HepG2 (cell line): ENCODE measurements around the gene KRT13. TPM values are rescaled to one million over a fixed set of nuclear protein-coding genes. Genes with fewer than 3 reads are reported as not detected.

ENCODE experiments used
- ATAC-seq: fragments of 200-7000 bp; cut with Tn5 transposase; 3 replicates; pipeline ENCODE4 v1.9.1; 2020; ENCODE audit warnings: mild to moderate bottlenecking, moderate library complexity
- BruUV-seq: library from RNA; stranded (reverse); fragments of 400-500 nt; replicated peaks from 2 replicates; lab custom pipeline; 2021; lab: Mats Ljungman, UMichigan
- CTCF ChIA-PET: fragments of 300-600 bp; formaldehyde crosslinking; extraction: SDS; loops from one replicate; lab custom pipeline; 2021; ENCODE audit warnings: low total read pairs, inconsistent platforms, low intra/inter-chr PET ratio; lab: Yijun Ruan, JAX
- POLR2A ChIA-PET: fragments of 350-600 bp; sonication (Branson Sonifier 250); formaldehyde crosslinking; loops from one replicate; lab custom pipeline; 2020; ENCODE audit warnings: antibody characterized with exemption, inconsistent platforms; lab: Yijun Ruan, JAX
- DNase-seq: peaks from one replicate; pipeline ENCODE4 v3.0.0-alpha.2; 2015; ENCODE audit warnings: low spot score
- FAIRE-seq: peaks from 3 replicates; lab custom pipeline; 2011; peaks lifted over from hg19 to GRCh38; lab: Jason Lieb, UNC
- H2AFZ ChIP-seq: one replicate; pipeline ENCODE4 v1.6.1; 2011; ENCODE audit warnings: low read length, inconsistent platforms
- H3K27ac ChIP-seq: fragments of 300-600 bp; 3 replicates; pipeline ENCODE4 v1.8.0; 2011; ENCODE audit warnings: mixed run types, mild to moderate bottlenecking, mixed read lengths, low read length, inconsistent platforms; ENCODE audit not compliant: insufficient read depth; ENCODE audit errors: extremely low read length
- H3K27me3 ChIP-seq, 2 experiments: fragments of 200-600 bp in 1 of 2; 2 replicates in 1 of 2; 3 replicates in 1 of 2; pipeline versions ENCODE4 v1.6.0 to v1.8.0; 2011; ENCODE audit warnings: low read length in 2 of 2, mild to moderate bottlenecking in 2 of 2, moderate library complexity in 2 of 2, inconsistent platforms in 1 of 2; ENCODE audit not compliant: insufficient read depth in 2 of 2, control insufficient read depth in 1 of 2
- H3K36me3 ChIP-seq, 2 experiments: fragments of 200-600 bp in 1 of 2; replicated peaks in 1 of 2; 2 replicates in 1 of 2; 3 replicates in 1 of 2; pipeline versions ENCODE4 v1.5.1 to v1.8.0; 2011; ENCODE audit warnings: low read length in 2 of 2, inconsistent platforms in 1 of 2; ENCODE audit not compliant: insufficient read depth in 2 of 2, control insufficient read depth in 1 of 2
- H3K4me1 ChIP-seq: 2 replicates; pipeline ENCODE4 v1.5.1; 2012; ENCODE audit warnings: low read length, inconsistent platforms; ENCODE audit not compliant: insufficient read depth
- H3K4me2 ChIP-seq: 2 replicates; pipeline ENCODE4 v1.6.0; 2011; ENCODE audit warnings: low read depth, low read length, inconsistent platforms
- H3K4me3 ChIP-seq, 3 experiments: fragments of 200-600 bp in 1 of 3; sonication (generic), shearing (Covaris generic) in 1 of 3; replicated peaks in 1 of 3; 2 replicates each; pipeline ENCODE4 v1.5.1; 2011 to 2016; ENCODE audit warnings: low read length in 3 of 3, inconsistent platforms in 2 of 3, low read depth in 2 of 3, mild to moderate bottlenecking in 2 of 3, control low read depth in 1 of 3, mixed read lengths in 1 of 3; ENCODE audit not compliant: insufficient read depth in 1 of 3
- H3K79me2 ChIP-seq: one replicate; pipeline ENCODE4 v1.6.1; 2011; ENCODE audit warnings: low read length, inconsistent platforms; ENCODE audit not compliant: insufficient read depth
- H3K9ac ChIP-seq: 2 replicates; pipeline ENCODE4 v1.6.0; 2011; ENCODE audit warnings: mild to moderate bottlenecking, low read depth, low read length, inconsistent platforms; ENCODE audit not compliant: insufficient read depth
- H3K9me3 ChIP-seq: 2 replicates; pipeline ENCODE4 v1.5.1; 2012; ENCODE audit warnings: mild to moderate bottlenecking, low read length
- H4K20me1 ChIP-seq: 2 replicates; pipeline ENCODE4 v1.6.0; 2011; ENCODE audit warnings: inconsistent platforms, mild to moderate bottlenecking, low read length, moderate library complexity; ENCODE audit not compliant: insufficient read depth
- DPF2 ChIP-seq: sonication (generic); formaldehyde crosslinking; IDR thresholded peaks from 2 replicates; pipeline ENCODE4 v1.4.0; 2020; ENCODE audit warnings: mild to moderate bottlenecking, low read depth, missing genetic modification reagents, borderline replicate concordance
- FOXP4 ChIP-seq: sonication (generic); formaldehyde crosslinking; IDR thresholded peaks from 2 replicates; pipeline ENCODE4 v1.4.0; 2020; ENCODE audit warnings: missing genetic modification reagents
- SALL1 ChIP-seq: sonication (generic); formaldehyde crosslinking; IDR thresholded peaks from 2 replicates; pipeline ENCODE4 v1.8.0; 2022; ENCODE audit warnings: mild to moderate bottlenecking, missing genetic modification reagents
- TBP ChIP-seq: sonication (generic); formaldehyde crosslinking; IDR thresholded peaks from 2 replicates; pipeline ENCODE4 v1.5.0; 2020; ENCODE audit warnings: missing genetic modification reagents
- TRAFD1 ChIP-seq: sonication (generic); formaldehyde crosslinking; IDR thresholded peaks from 2 replicates; pipeline ENCODE4 v1.5.1; 2020; ENCODE audit warnings: missing genetic modification reagents, mild to moderate bottlenecking, borderline replicate concordance
- ZNF17 ChIP-seq: sonication (generic); formaldehyde crosslinking; IDR thresholded peaks from 2 replicates; pipeline ENCODE4 v1.5.0; 2020; ENCODE audit warnings: mild to moderate bottlenecking, missing genetic modification reagents
- ZNF224 ChIP-seq: sonication (generic); formaldehyde crosslinking; IDR thresholded peaks from 2 replicates; pipeline ENCODE4 v1.5.0; 2020; ENCODE audit warnings: mild to moderate bottlenecking, missing genetic modification reagents
- ZNF318 ChIP-seq: sonication (generic); formaldehyde crosslinking; IDR thresholded peaks from 2 replicates; pipeline ENCODE4 v1.4.0; 2020; ENCODE audit warnings: mild to moderate bottlenecking, missing genetic modification reagents
- in situ Hi-C: cut with HindIII; loops from 2 replicates; pipeline ENCODE4 v1.10.0; 2017; ENCODE audit warnings: low pct_unique_long_range_greater_than_20kb; ENCODE audit not compliant: extremely low pct_ligation_motif_present
- intact Hi-C: fragments of 100-400 bp; cut with micrococcal nuclease; formaldehyde crosslinking; loops from one replicate; pipeline ENCODE4 v1.10.0; 2022; ENCODE audit not compliant: unreplicated experiment
- polyA plus RNA-seq, 8 experiments: library from polyadenylated mRNA; depleted of rRNA in 3 of 8; stranded (reverse) in 7 of 8; unstranded in 1 of 8; fragments of >200 nt; fragmentation: Illumina TruSeq in 4 of 8; extraction: Trizol in 4 of 8; gene quantifications; 2 replicates each; pipeline versions ENCODE4 v1.2.1 to v1.2.3, GENCODE V29; 2011 to 2016; ENCODE audit warnings: low read depth in 4 of 8, missing spikeins in 1 of 8, mixed read lengths in 1 of 8; ENCODE audit not compliant: insufficient read depth in 1 of 8
- total RNA-seq, 5 experiments: library from RNA; depleted of rRNA; stranded (reverse); fragments of >200 nt; fragmentation: Illumina TruSeq; extraction: Trizol; gene quantifications; 2 replicates each; pipeline ENCODE4 v1.2.3, GENCODE V29; 2016; ENCODE audit warnings: low read depth in 1 of 5

Gene KRT13
- total and polyA plus RNA-seq, 2 of the 13 experiments (the other 11 are each of a cell fraction or from before 2014, with no cell fraction given): not detected

GRCh38 chr17:41474863-41475262 is 30.5 kb downstream of the KRT13 start (continued):
- no peak for TF ChIP-seq ZNF318

GRCh38 chr17:41468346-41468745 is 37.1 kb downstream of the KRT13 start:
- FAIRE-seq (no peak), DNase-seq (no peak), ATAC-seq (no peak)
- Histone ChIP-seq H3K4me1 (no peaks in the 10 kb centered on the region), H3K79me2 (no peaks in the 10 kb centered on the region), H3K4me2 (no peak overlapping the region), H3K4me3 (no peak overlapping the region), H3K27me3 (peaks cover 2 to 47% of the 10 kb centered on the region in 2 experiments; a peak in 3 of 5 replicates), H3K9me3 (no peaks in the 10 kb centered on the region), H2AFZ (no peak overlapping the region), H3K27ac (no peak overlapping the region), H4K20me1 (no peaks in the 10 kb centered on the region), H3K36me3 (no peaks in the 10 kb centered on the region), H3K9ac (no peak overlapping the region)
- CTCF ChIA-PET: no interaction called here
- intact Hi-C loops (no loop called here), in situ Hi-C loops (no loop called here)
- POLR2A ChIA-PET: no interaction called here
- no TSS peak for BruUV-seq
- TF ChIP-seq FOXP4 (CRISPR knock-in tag): no peak
- no peak for TF ChIP-seq ZNF224
- TF ChIP-seq ZNF17: no peak
- TF ChIP-seq TBP (CRISPR knock-in tag): no peak
- no peak for TF ChIP-seq DPF2 (CRISPR knock-in tag)
- no peak for TF ChIP-seq SALL1
- TF ChIP-seq TRAFD1 (CRISPR knock-in tag): no peak
